LNCAP (cell line): ENCODE measurements around the gene SELENOP.

ENCODE experiments used
- TF ChIP-seq, protein P1 (sequence below): fragments of 450-650 bp; IDR thresholded peaks from 2 replicates; pipeline ENCODE4 v1.5.1; 2017; ENCODE audit warnings: mild to moderate bottlenecking

SELENOP gene

DNA sequence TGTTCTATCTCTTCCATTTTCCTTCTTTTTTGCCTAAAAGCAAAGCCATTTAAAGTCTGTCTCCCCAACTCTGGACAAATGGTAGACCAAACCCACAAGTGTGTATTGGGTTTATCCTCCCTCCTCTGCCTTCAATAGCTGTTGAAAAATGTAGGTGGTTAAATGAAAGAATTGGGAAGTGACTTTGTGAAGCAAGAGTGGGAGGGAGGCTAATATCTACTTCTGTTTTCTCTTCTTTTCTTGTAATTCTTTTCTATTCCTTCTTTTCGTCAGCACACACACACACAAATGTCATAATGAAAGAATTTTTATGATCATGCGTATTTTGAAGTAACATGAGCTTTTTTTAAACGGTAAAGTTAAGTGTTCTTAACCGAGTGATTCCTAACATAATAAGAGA lies 51.3 kb downstream of the SELENOP start:
- TF ChIP-seq, protein P1, sequence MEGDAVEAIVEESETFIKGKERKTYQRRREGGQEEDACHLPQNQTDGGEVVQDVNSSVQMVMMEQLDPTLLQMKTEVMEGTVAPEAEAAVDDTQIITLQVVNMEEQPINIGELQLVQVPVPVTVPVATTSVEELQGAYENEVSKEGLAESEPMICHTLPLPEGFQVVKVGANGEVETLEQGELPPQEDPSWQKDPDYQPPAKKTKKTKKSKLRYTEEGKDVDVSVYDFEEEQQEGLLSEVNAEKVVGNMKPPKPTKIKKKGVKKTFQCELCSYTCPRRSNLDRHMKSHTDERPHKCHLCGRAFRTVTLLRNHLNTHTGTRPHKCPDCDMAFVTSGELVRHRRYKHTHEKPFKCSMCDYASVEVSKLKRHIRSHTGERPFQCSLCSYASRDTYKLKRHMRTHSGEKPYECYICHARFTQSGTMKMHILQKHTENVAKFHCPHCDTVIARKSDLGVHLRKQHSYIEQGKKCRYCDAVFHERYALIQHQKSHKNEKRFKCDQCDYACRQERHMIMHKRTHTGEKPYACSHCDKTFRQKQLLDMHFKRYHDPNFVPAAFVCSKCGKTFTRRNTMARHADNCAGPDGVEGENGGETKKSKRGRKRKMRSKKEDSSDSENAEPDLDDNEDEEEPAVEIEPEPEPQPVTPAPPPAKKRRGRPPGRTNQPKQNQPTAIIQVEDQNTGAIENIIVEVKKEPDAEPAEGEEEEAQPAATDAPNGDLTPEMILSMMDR, result no peak

DNA sequence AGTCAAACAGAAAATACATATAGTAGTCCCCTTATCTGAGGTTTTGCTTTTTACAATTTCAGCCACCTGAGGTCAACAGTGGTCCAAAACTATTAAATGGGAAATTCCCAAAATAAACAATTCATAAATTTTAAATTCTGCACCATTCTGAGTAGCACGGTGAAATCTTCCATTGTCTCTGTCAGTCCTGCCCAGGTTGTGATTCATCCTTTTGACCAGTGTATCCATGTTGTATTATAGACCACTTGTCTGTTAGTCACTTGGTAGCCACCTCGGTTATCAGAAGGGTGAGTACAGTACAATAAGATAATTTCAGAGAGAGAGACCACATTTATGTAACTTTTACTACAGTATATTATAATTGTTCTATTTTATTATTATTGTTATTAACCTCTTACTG lies 52.2 kb downstream of the SELENOP start:
- TF ChIP-seq, protein P1, result no peak

DNA sequence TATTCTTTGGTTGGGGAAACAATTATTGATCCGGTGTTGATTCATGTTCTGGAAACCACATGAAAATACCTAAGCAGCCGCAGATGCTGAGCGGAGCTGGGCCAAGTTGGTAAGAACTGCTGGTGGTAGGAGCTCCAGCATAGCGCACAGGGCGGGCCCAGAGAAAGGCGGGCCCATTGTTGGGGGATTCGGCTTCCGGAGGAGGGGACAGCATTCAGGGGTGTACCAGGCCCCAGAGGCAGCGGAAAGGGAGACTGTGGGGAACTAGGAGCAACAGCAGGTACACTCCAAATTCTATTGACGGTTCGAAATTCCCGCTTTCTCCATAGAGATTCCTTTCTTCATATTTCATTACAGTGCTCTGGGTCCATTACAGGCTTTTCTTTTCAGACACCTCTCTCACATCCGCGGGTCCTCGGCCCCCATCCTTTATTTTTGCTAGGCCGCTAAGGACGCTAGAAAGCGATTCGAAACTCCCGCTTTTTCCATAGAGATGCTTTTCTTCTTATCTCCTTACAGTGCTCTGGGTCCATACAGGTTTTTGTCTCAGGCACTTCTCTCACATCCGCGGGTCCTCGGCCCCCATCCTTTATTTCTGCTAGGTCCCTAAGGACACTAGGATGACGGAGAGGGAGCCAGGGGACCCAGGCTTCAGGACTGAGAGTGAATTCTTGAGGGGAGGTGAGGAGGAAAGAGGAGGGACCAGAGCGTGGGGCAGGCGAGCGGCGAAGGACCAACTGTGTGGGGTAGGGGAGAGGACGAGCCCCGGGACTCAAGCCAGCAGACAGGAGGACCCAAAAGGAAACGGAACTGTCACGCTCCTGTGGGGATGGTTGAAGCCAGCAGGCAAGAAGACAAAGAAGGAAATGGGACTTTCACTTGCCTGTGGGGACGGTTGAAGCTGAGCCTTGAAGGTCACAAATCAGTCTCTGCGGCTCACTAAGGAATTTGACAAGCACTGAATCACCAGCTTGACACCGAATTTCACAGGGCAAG lies 54.8 kb downstream of the SELENOP start, which contains the start of gene CCDC152:
Gene CCDC152, plus strand, starts transcription at position 213 of the 996 bp plus-strand sequence. CDS start 2,304 bp downstream, outside the sequence.
- TF ChIP-seq, protein P1, result no peak

DNA sequence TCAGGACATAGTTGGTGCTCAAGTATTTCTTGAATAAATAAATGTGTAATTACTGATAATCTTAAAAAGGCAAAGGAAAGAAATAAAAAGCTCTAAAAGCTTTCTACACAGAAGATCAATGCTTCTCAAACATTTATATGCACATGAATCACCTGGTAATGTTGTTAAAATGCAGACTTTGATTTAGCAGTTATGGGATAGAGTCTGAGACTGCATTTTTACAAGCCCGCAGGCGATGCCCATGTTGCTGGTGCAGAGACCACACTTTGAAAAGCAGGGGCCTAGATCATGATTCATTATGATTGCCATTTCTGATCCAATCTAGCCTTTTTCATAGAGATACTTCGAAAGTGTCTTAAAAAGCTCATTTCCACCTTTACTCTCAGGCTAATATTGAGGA lies 58.6 kb downstream of the SELENOP start:
- TF ChIP-seq, protein P1, result no peak

DNA sequence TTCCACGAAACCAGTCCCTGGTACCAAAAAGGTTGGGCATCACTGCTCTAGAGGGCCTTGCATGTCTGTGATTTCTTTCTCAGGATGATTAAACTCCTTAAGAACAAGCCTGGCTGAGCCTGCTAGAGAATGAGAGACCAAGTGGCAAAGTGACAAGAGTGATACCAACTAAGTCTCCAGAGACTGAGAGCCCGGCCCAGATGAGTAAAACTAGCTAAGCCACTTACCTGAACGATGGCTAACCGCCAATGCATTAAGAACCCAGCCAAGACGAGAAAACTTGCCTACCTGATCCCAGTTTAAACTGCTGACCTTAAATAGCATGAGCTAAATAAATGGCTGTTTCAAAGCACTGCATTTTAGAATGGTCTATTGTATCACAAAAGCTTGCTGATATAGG lies 60.6 kb downstream of the SELENOP start:
- TF ChIP-seq, protein P1, result no peak

DNA sequence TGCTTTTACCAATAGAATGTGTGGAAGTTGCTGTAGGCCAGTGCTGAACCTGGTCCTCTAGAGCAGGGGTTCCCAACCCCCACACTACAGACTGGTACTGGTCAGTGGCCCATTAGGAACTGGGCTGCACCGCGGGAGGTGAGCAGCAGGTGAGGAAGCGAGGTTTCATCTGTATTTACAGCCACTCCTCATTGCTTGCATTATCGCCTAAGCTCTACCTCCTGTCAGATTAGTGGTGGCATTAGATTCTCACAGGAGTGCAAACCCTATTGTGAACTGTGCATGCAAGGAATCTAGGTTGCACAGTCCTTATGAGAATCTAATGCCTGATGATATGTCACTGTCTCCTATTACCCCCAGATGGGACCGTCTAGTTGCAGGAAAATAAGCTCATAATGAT lies 61.2 kb downstream of the SELENOP start:
- TF ChIP-seq, protein P1, result no peak
